Mesothelial cell of epicardium (in vitro differentiated cells): ENCODE data around the gene CMTM1. TPM values are rescaled to one million over a fixed set of nuclear protein-coding genes. Genes with fewer than 3 reads are reported as not detected.

ENCODE experiments used
- DNase-seq, 2 experiments: peaks; one replicate each; pipeline ENCODE4 v3.0.0; 2021; ENCODE audit warnings: low spot score in 2 of 2; ENCODE audit not compliant: unreplicated experiment in 2 of 2
- H3K27ac Mint-ChIP-seq: 2 replicates; pipeline ENCODE4 v1.8.0; 2021; ENCODE audit warnings: mixed read lengths
- H3K27me3 Mint-ChIP-seq: 2 replicates; pipeline ENCODE4 v1.8.0; 2021; ENCODE audit warnings: low read depth, mixed read lengths
- H3K36me3 Mint-ChIP-seq: 2 replicates; pipeline ENCODE4 v1.8.0; 2021; ENCODE audit warnings: mixed read lengths
- H3K4me1 Mint-ChIP-seq: 2 replicates; pipeline ENCODE4 v1.8.0; 2021; ENCODE audit warnings: mixed read lengths
- H3K4me3 Mint-ChIP-seq: 2 replicates; pipeline ENCODE4 v1.8.0; 2021; ENCODE audit warnings: mild to moderate bottlenecking, moderate library complexity, mixed read lengths
- H3K9me3 Mint-ChIP-seq: 2 replicates; pipeline ENCODE4 v1.8.0; 2021; ENCODE audit warnings: mixed read lengths
- CTCF ChIP-seq: fragments of 200-600 bp; sonication (generic); IDR thresholded peaks from one replicate; pipeline ENCODE4 v1.5.0; 2021; ENCODE audit warnings: antibody characterized with exemption; ENCODE audit not compliant: unreplicated experiment
- total RNA-seq: library from RNA; stranded (reverse); gene quantifications from 3 replicates; pipeline ENCODE4 v1.2.1, GENCODE V29; 2021

Gene CMTM1
- total RNA-seq, 1 donor from 2014 or later = 10.0 TPM

DNA sequence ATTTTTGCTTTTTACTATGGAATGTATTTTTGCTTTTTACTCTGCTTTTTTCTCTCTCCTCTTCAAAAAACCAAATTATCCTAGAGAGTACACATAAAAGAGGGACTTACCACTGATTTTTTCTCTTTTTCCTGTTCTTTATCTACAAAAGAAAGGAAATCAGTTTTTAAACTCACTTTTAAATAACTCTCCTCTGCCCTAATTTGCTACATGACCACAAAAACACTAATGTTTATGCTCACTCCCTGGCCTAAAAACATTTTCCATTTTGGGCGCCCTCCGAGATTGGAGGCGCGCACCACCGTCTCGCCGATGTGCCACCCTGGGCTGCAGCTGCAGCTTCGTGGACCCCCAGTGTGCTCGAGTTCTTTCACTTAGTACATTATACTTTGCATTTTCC is 17.4 kb upstream of the CMTM1 start:
- Mint-ChIP-seq H3K4me1 (peaks cover 45% of the 10 kb centered on the region), H3K9me3 (no peaks in the 10 kb centered on the region), H3K36me3 (peaks cover 16% of the 10 kb centered on the region), H3K27me3 (peaks cover 1% of the 10 kb centered on the region), H3K4me3 (peak overlapping the region; percentile 75), H3K27ac (peak overlapping the region; percentile 89)
- no peak for DNase-seq
- no peak for TF ChIP-seq CTCF

GRCh38 chr16:66549284-66550131 is 16.7 kb upstream of the CMTM1 start, which contains the start of gene TK2:
Gene TK2 (minus strand): TSS chr16:66550122. CDS start chr16:66550061, 61 bp downstream.
- peaks cover 16% of the 10 kb centered on the region for H3K36me3 Mint-ChIP-seq
- H3K27ac Mint-ChIP-seq = peak within 1 kb of the TSS; percentile 89
- H3K4me1 Mint-ChIP-seq = peaks cover 51% of the 10 kb centered on the region
- TF ChIP-seq CTCF = no peak
- peak within 1 kb of the TSS; percentile 75 for H3K4me3 Mint-ChIP-seq
- H3K27me3 Mint-ChIP-seq = peaks cover 1% of the 10 kb centered on the region
- DNase-seq = peak; percentile 61 to 76
- no peaks in the 10 kb centered on the region for H3K9me3 Mint-ChIP-seq

GRCh38 chr16:66551348-66551759 is 14.9 kb upstream of the CMTM1 start:
- TF ChIP-seq CTCF = no peak
- Mint-ChIP-seq H3K36me3 (peaks cover 9% of the 10 kb centered on the region), H3K4me3 (peak overlapping the region; percentile 78), H3K9me3 (no peaks in the 10 kb centered on the region), H3K27me3 (peaks cover 1% of the 10 kb centered on the region), H3K27ac (peak overlapping the region; percentile 91), H3K4me1 (peaks cover 58% of the 10 kb centered on the region)
- DNase-seq = no peak

DNA sequence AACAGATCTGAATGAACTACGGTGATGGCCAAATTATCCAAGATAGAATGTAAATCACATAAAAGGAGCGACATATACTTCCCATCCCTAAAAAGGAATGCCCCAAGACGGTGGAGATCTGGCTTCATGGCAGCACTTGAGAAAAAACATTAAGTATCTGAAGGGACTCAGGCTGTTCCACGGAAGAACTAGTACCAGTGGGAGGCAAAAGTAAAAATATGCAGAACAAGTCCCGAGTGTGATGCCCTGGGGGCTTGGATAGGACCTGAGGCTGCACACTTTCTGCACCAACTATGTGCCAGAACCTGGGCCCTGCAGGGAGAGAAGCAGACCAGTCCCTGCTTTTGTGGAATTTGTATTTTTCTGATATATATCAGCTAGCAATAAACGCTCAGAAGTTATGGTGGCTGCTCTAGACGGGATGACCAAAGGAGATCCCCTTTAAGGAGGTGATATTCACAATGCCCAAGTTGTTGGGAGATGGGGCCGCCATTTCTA is 14.4 kb upstream of the CMTM1 start:
- Mint-ChIP-seq H3K4me3 (peak overlapping the region; percentile 78), H3K27me3 (peaks cover 1% of the 10 kb centered on the region), H3K36me3 (peaks cover 6% of the 10 kb centered on the region), H3K27ac (peak overlapping the region; percentile 91), H3K4me1 (peaks cover 58% of the 10 kb centered on the region), H3K9me3 (no peaks in the 10 kb centered on the region)
- DNase-seq = no peak
- TF ChIP-seq CTCF = no peak

- Mint-ChIP-seq H3K4me3 (peak within 1 kb of the TSS; percentile 78), H3K4me1 (peaks cover 58% of the 10 kb centered on the region), H3K27me3 (peaks cover 1% of the 10 kb centered on the region), H3K9me3 (no peaks in the 10 kb centered on the region), H3K36me3 (peaks cover 6% of the 10 kb centered on the region), H3K27ac (peak within 1 kb of the TSS; percentile 91)
- TF ChIP-seq CTCF = no peak
- DNase-seq = peak; percentile 77 to 93
Measured at GRCh38 chr16:66552286-66553177, 13.7 kb upstream of the CMTM1 start, which contains the start of gene CKLF. Gene CKLF (plus strand): TSS chr16:66552576. CDS start chr16:66552716, 140 bp downstream.
